AG09309 (cell line): ENCODE data around the gene TSPAN18.

ENCODE experiments used
- DNase-seq: peaks from one replicate; pipeline ENCODE4 v3.0.0-alpha.2; 2010; ENCODE audit warnings: low read depth
- H3K4me3 ChIP-seq: 2 replicates; pipeline ENCODE4 v1.5.1; 2011; ENCODE audit warnings: mild to moderate bottlenecking, low read depth, low read length, moderate library complexity; ENCODE audit not compliant: control insufficient read depth
- TF ChIP-seq, protein P1 (sequence below): IDR thresholded peaks from 2 replicates; pipeline ENCODE4 v1.5.1; 2011; ENCODE audit warnings: mild to moderate bottlenecking, low read depth, low read length, inconsistent platforms; ENCODE audit not compliant: insufficient read depth, control insufficient read depth; ENCODE audit errors: missing control alignments

The TSPAN18 gene

DNA sequence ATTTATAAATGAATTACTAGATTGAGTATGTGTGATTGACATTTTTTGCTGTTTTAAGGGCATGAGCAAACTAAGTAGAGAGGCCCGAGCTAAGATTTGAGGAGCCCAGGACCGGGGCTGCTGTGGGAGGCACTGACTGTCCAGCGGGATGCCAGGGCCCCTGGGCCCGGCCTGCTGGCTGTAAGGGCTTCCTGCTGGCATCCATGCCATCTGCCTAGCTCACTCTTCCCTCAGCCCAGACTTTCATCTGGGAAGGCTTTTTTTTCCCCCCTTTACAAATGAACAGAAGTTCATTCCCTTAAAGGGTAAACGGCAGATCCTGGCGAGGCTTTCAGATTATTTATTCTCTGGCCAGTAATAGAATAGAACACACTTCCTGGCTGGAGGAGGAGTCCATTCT is 239.9 kb downstream of the TSPAN18 start:
- TF ChIP-seq, protein P1, sequence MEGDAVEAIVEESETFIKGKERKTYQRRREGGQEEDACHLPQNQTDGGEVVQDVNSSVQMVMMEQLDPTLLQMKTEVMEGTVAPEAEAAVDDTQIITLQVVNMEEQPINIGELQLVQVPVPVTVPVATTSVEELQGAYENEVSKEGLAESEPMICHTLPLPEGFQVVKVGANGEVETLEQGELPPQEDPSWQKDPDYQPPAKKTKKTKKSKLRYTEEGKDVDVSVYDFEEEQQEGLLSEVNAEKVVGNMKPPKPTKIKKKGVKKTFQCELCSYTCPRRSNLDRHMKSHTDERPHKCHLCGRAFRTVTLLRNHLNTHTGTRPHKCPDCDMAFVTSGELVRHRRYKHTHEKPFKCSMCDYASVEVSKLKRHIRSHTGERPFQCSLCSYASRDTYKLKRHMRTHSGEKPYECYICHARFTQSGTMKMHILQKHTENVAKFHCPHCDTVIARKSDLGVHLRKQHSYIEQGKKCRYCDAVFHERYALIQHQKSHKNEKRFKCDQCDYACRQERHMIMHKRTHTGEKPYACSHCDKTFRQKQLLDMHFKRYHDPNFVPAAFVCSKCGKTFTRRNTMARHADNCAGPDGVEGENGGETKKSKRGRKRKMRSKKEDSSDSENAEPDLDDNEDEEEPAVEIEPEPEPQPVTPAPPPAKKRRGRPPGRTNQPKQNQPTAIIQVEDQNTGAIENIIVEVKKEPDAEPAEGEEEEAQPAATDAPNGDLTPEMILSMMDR = no peak
- DNase-seq = no peak
- H3K4me3 ChIP-seq = no peak overlapping the region

DNA sequence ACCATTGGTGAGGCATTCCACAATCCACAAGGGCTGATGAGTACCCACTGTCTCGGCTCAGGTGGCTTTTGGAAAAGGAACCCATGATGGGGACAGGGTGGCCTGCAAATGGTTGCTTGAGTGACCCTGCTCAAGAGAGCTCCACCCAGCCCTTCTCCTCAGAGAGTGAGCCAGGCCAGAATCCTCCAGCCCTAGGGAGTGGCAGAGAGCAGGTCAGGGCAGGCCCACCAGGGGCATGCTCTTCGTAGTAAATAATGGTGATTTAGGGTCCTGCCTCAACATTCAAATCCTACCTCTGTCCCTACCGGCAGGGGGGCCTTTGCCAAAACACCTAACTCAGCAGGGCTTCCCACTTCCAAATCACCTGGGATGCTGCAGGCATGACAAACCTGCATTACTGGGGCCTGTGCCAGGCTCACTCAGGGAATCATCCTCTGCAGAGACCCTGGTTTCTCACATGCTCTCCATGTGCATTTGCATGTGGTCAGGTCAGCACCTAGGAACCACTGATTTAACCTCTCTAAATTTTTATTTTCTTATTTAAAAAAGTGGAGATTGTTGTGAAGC is 241.3 kb downstream of the TSPAN18 start:
- no peak for DNase-seq
- TF ChIP-seq, protein P1 = no peak
- no peak overlapping the region for H3K4me3 ChIP-seq

DNA sequence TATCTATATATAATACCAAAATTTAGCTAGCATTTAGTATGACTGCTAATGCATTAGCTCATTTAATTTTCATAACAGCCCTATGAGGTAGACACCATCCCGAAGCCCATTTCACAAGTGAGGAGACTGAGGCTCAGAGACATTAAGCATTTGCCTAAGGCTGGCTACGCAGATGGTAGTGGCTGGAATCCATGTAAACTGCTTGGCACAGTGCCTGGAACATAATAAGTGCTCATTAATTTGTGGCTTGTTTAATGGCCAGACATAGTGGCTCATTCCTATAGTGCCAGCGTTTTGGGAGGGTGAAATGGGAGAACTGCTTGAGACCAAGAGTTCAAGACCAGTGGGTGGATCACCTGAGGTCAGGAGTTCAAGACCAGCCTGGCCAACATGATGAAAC is 241.7 kb downstream of the TSPAN18 start:
- TF ChIP-seq, protein P1 = no peak
- DNase-seq = no peak
- no peak overlapping the region for H3K4me3 ChIP-seq

DNA sequence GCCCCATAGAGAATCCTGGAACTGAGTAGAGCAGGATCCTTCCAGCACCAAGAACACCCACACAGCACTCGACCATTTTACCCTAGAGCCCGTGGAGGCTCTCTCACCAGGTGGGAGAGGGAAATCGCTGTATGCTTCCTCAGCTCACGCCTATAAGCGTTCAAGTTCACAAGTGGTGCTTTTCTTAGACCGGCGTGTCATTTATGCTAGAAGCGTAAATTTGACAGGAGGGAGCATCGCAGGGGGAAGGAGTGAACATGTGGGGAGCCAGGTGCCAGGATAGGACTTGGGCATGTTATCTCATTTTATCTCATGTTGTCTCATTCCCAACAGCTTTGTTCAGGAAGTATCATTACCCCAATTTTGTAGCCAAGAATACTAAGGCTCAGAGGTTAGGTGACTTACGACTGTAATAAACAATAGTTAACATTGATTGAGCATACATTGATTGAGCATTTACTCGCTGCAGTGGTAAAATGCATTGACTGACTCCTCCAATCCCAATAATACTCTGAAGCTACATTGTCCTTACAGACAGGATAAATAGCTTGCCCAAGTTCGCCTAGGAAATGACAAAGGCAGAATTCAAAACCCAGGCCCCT is 243.0 kb downstream of the TSPAN18 start:
- no peak for DNase-seq
- no peak overlapping the region for H3K4me3 ChIP-seq
- TF ChIP-seq, protein P1 = no peak

DNA sequence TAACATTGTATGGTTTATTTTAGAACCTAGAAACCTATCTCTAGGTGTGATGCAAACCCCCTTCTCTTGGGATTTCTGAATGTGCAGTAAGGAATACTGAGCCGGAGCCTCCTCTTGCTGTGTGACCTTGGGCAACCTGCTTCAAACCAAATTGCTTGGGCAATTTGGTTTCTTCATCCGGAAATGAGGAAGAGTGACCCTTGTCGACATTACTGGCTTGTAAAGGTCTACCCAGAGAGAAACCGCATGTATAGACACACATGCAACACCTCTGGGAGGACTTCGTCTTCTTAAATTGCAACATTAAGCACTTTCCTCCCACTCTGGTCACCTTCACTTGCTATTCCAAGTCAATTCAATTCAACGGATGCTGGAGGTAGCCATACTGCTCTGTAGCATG is 243.5 kb downstream of the TSPAN18 start:
- no peak overlapping the region for H3K4me3 ChIP-seq
- TF ChIP-seq, protein P1 = no peak
- no peak for DNase-seq

DNA sequence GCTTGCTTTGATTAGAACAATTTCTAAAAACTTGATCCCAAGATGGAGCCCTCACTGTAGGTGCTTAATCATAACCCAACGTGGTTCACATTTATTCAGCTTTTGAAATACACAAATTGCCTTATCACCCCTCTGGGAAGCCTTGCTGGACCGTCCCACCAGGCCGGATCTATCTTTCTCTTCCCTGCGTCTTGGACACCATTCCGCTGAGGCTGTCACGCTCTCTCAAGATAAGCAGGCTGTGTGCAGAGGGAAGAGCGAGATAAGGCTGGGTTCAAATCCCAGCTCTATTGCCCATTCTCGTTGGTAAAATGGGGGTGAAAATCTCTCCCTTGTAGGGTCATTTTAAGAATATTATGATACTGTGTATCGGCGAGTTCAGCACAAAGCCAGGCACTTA is 244.4 kb downstream of the TSPAN18 start:
- no peak overlapping the region for H3K4me3 ChIP-seq
- DNase-seq = no peak
- TF ChIP-seq, protein P1 = no peak
